HG02759 (cell line): ENCODE data around the gene NIT2.

Experiments
- ATAC-seq: cut with Tn5 transposase; IDR thresholded peaks from one replicate; pipeline ENCODE4 v1.9.1; 2021; ENCODE audit warnings: mild to moderate bottlenecking, moderate library complexity; ENCODE audit not compliant: unreplicated experiment

Gene NIT2

GRCh38 chr3:100395679-100396431 lies 61.3 kb downstream of the NIT2 start:
- no peak for ATAC-seq

GRCh38 chr3:100396967-100397366 lies 62.4 kb downstream of the NIT2 start:
- no peak for ATAC-seq

GRCh38 chr3:100399341-100400071 lies 64.9 kb downstream of the NIT2 start:
- ATAC-seq = no peak

- ATAC-seq = peak; percentile 9
Measured at GRCh38 chr3:100400419-100400779, 65.8 kb downstream of the NIT2 start.

- ATAC-seq = peak; percentile 91
Measured at GRCh38 chr3:100400780-100401673, 66.5 kb downstream of the NIT2 start, which contains the start of the genes LNP1 and TOMM70. TSS of gene LNP1 (plus strand) at chr3:100401539. CDS start at chr3:100429730, 28,191 bp downstream. TSS of gene TOMM70 (minus strand) at chr3:100401089. CDS start at chr3:100400949, 140 bp downstream.

GRCh38 chr3:100401674-100402041 lies 67.1 kb downstream of the NIT2 start:
- peak; percentile 17 for ATAC-seq

- ATAC-seq = no peak
Measured at GRCh38 chr3:100402256-100402655, 67.7 kb downstream of the NIT2 start.

GRCh38 chr3:100402891-100403290 lies 68.3 kb downstream of the NIT2 start:
- ATAC-seq = no peak

GRCh38 chr3:100403362-100404249 lies 69.0 kb downstream of the NIT2 start:
- ATAC-seq = no peak

- no peak for ATAC-seq
Measured at GRCh38 chr3:100404250-100404548, 69.6 kb downstream of the NIT2 start.

GRCh38 chr3:100407164-100407563 lies 72.6 kb downstream of the NIT2 start:
- ATAC-seq = no peak

- ATAC-seq = no peak
Measured at GRCh38 chr3:100407977-100408532, 73.5 kb downstream of the NIT2 start.
